HG02798 (cell line): ENCODE measurements around the gene MFAP5.
"Not testable (repeated sequence)": the region's sequence is repeated elsewhere in the genome, so short reads cannot be mapped to it uniquely, and the experiment has no call there.

Experiments
- ATAC-seq: cut with Tn5 transposase; IDR thresholded peaks from one replicate; pipeline ENCODE4 v1.9.1; 2021; ENCODE audit warnings: mild to moderate bottlenecking; ENCODE audit not compliant: unreplicated experiment, poor library complexity

MFAP5 gene

GRCh38 chr12:8635342-8636006 lies 27.2 kb downstream of the MFAP5 start:
- ATAC-seq = not testable (repeated sequence)

DNA sequence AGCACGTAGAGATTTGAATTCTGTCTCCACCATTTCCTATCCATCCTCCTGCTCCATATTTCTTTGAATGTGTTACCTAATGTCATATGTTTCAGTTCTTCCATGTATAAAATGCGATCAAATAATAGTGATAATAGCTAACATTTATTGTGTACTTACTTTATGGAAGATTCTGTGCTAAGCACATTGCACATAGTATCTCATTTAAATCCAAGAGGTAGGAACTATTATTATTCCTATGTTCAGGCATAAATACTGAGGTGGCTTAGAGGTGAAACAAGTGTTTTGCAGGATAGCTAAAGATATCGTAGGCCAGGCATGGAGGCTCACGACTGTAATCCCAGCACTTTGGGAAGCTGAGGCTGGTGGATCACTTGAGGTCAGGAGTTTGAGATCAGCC lies 32.5 kb downstream of the MFAP5 start:
- no peak for ATAC-seq

GRCh38 chr12:8629486-8630033 lies 33.1 kb downstream of the MFAP5 start:
- peak; percentile 96 for ATAC-seq

- no peak for ATAC-seq
Observed at GRCh38 chr12:8628731-8629130, 33.9 kb downstream of the MFAP5 start.

GRCh38 chr12:8624750-8625149 lies 37.9 kb downstream of the MFAP5 start:
- ATAC-seq = not testable (repeated sequence)

DNA sequence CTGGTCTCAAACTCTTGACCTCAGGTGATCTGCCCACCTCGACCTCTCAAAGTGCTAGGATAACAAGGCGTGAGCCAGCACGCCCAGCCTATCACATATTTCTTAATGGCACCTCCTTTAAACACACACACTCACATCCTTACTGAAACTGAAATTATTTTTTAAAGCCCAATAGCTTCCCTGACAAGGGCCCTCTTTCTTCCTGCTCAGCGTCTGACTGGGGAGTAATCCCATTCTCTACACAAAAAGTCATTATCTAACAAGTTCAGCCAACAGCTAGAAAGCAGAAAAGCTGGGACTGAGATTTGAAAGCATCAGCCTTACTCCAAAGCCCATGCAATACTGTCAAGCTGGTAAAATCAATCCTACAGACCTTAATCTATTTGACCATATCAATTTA lies 40.0 kb downstream of the MFAP5 start:
- ATAC-seq = no peak

DNA sequence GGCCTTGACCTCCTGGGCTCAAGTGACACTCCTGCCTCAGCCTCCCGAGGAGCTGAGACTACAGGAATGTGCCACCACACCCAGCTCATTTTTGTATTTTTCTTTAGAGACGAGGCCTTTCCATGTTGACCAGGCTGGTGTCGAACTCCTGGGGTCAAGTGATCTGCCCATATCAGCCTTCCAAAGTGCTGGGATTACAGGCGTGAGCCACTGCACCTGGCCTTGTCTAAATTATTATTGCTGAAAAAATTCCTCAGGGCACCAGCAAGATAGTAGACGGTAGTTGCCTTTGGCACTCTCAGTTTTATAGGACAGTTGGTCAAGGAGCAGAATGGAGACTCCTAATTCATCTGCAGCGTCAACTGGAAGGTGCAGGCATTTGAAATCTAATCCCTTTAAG lies 47.4 kb downstream of the MFAP5 start:
- no peak for ATAC-seq

DNA sequence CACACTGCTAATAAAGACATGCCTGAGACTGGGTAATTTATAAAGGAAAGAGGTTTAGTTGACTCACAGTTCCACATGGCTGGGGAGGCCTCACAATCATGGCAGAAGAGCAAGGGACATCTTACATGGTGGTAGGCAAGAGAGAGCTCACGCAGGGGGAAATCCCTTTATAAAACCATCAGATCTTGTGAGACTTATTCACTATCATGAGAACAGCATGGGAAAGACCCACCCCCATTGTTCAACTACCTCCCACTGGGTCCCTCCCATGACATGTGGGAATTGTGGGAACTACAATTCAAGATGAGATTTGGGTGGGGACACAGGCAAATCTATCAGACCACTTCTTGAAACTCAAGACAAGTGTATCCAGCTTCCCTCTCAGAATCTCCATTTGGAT lies 48.7 kb downstream of the MFAP5 start:
- ATAC-seq = not testable (repeated sequence)

DNA sequence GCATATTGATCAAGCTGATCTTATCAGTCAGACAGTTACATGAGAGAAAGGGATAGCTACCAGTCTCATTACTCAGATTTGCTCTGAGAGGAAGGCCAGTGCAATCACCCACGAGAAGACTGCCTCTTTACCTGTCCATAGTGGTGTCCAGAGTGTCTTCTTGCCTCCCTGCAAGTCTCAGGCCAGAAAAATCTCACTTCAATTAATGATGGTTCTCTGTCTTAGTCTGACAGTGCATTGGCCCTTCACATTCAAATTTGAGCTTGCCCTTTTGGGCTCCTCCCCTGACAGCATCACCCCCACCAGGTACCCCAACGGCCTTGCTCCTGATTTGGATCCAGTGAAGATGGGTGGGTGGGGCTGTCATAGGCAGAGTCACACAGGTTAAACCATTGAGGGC lies 50.0 kb downstream of the MFAP5 start, which contains the start of gene AICDA:
Gene AICDA, minus strand, starts transcription at position 231 of the 400 bp plus-strand sequence. Its CDS starts 92 bp downstream, at position 139.
- peak; percentile 28 for ATAC-seq

GRCh38 chr12:8609061-8609570 lies 53.5 kb downstream of the MFAP5 start:
- ATAC-seq = no peak

DNA sequence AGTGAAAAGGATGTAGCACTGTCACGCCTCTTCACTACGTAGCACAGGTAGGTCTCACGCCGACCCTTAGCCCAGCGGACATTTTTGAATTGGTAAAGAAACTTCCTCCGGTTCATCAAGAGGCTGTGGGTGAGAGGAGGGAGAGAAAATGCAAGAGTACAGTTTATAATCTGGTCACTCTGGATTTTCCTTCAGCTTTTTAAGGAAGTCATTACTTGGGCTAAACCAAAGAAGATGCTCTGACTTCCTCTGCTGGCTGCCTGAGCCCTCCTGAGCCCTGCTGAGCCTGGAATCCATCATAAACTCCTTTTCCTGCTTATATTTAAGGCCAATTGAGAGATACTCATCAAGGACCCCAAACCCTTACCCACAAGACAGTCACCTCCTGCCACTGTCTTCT lies 55.7 kb downstream of the MFAP5 start:
- ATAC-seq = no peak

DNA sequence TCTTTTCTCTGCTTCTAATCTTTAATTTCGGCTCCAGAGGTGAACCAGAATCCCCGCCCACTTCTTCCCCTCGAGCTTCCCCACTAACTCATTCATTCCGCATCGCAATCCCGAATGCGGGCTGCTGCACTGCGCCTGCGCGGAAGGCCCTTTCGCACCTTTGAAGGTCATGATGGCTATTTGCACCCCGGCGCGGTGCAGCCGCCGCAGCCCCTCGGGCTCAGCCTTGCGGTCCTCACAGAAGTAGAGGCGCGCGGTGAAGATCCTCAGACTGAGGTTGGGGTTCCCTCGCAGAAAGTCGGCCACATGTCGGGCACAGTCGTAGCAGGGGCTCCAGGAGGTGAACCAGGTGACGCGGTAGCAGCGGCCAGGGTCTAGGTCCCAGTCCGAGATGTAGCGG lies 57.6 kb downstream of the MFAP5 start:
- ATAC-seq = no peak

- no peak for ATAC-seq
Observed at GRCh38 chr12:8603856-8604255, 58.8 kb downstream of the MFAP5 start.

GRCh38 chr12:8603286-8603685 lies 59.3 kb downstream of the MFAP5 start:
- ATAC-seq = no peak

DNA sequence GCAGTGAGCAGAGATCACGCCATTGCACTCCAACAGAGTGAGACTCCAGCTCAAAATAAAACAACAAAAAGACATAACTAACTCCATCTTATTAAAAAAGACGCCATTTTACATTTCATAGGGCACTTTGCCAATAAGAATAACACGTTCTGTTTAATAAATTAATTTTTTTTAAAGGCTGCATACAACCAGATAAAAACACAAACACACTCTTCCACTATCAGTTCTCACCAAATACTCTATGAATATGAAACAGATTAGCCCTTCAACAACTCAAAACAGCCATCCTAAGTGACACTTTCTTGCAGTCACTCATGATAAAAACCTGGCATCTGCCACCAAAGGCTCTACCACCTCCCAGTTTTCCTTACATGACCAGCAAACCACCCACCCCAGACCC lies 66.1 kb downstream of the MFAP5 start:
- no peak for ATAC-seq
